Measurements from ENCODE around the gene BNC2. TPM values are rescaled to one million over a fixed set of nuclear protein-coding genes. Genes with fewer than 3 reads are reported as not detected.

The BNC2 gene
- total and polyA plus RNA-seq, 8 donors, result 0.28 to 7.6 (median 0.99) TPM

DNA sequence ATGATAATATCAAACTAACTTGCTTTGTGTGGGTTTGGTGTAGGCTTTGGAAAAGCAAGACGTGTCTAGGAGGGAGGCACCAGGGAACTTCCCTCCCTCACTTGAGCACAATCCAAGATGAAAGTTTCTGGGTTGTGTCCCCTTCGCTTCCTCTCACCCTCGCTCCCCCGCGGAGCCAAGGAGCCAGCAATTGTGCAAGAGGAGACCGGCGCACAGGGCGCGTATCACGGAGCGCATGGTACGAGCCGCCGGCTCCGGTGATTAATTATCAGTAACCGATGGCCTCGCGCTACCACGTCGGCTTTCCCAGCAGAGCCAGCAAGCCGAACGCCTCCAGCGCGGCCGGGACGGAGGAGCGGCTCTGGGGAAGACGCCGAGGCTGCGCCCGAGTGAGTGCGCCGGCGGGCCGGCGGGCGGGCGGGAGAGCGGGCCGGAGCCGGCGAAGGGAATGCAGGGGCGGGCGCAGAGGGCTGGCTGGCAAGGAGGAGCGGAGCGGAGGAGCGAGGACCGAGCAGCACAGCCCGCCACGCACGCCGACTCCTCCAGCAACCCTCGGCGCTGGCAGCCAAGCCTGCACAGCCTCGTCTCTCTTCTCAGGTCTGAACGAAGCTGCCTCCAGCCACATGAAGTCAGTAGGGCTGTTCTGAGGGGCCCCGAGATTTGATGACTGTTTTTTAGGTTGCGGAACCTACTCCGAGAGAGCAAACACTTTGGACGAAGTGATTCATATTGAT, 143.6 kb downstream of the BNC2 start:
- intact Hi-C loops (cut with DNase I), result no loop called here
- TF ChIP-seq, protein P1, sequence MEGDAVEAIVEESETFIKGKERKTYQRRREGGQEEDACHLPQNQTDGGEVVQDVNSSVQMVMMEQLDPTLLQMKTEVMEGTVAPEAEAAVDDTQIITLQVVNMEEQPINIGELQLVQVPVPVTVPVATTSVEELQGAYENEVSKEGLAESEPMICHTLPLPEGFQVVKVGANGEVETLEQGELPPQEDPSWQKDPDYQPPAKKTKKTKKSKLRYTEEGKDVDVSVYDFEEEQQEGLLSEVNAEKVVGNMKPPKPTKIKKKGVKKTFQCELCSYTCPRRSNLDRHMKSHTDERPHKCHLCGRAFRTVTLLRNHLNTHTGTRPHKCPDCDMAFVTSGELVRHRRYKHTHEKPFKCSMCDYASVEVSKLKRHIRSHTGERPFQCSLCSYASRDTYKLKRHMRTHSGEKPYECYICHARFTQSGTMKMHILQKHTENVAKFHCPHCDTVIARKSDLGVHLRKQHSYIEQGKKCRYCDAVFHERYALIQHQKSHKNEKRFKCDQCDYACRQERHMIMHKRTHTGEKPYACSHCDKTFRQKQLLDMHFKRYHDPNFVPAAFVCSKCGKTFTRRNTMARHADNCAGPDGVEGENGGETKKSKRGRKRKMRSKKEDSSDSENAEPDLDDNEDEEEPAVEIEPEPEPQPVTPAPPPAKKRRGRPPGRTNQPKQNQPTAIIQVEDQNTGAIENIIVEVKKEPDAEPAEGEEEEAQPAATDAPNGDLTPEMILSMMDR (IDR thresholded peaks at IDR 0.05), result no peak
- Histone ChIP-seq H3K27me3 (peaks cover 0 to 31% (median 2%) of the 10 kb centered on the region in 4 donors), H3K4me3 (peak overlapping the region; percentile 20 to 56 (median 32)), H3K36me3 (no peaks in the 10 kb centered on the region), H3K9me3 (no peaks in the 10 kb centered on the region), H3K4me1 (no peaks in the 10 kb centered on the region), H3K27ac (peak overlapping the region in 2 of 4 donors; percentile 30 to 53)
- WGBS, 2 donors, result 1% methylated on average over 45 to 60 of the region's 60 CpGs
- peak; percentile 89 to 94 (median 90) for ATAC-seq
- no peak for FAIRE-seq
- DNase-seq, result peak; percentile 38 to 81 (median 56)

DNA sequence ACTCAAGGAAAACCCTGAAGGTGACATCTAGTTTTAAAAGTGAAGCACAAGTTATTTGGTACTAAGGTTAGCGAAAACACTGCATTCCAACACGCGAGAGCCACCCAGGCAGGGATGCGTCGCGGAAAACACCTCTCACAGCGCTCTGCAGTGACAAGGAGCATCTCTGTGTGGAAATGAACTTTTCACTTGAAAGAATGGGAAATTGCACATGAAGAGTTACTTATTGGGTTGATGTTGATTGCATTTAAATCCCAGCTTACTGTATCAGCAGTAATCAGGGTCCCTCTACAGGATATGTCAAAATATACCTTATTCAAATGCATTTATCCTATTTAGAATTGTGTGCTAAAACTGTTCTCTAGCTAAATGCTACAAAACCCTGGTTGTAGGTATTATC, 144.4 kb downstream of the BNC2 start:
- Histone ChIP-seq H3K36me3 (no peaks in the 10 kb centered on the region), H3K27ac (no peak overlapping the region), H3K9me3 (no peaks in the 10 kb centered on the region), H3K27me3 (peaks cover 0 to 29% (median 2%) of the 10 kb centered on the region in 4 donors), H3K4me1 (no peaks in the 10 kb centered on the region), H3K4me3 (no peak overlapping the region)
- ATAC-seq, result no peak
- FAIRE-seq, result no peak
- intact Hi-C loops (cut with DNase I), result no loop called here
- TF ChIP-seq, protein P1 (IDR thresholded peaks at IDR 0.05), result no peak
- WGBS, 2 donors, result 55 to 63% methylated on average over 7 of the region's 7 CpGs
- no peak for DNase-seq

DNA sequence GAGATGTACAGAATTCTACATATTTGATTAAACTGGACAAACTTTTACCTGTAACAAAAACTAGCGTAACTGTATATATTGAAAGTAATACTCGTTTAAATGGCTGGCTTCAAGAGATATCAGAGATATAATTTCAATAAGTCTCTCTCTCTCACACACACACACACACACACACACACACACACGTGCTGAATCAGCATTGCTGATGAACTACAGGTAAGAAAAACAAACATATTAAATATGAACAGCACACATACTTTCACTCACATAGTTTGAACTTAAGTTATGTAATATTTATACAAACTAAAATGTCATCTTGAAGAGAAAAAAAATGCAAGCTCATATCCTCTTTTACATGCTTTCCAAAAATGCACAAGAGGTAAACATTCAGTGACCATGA, 145.4 kb downstream of the BNC2 start:
- DNase-seq (no peak), ATAC-seq (no peak), FAIRE-seq (no peak)
- no peak overlapping the region for H3K27ac ChIP-seq
- WGBS, 2 donors, result 49 to 53% methylated on average over 3 of the region's 3 CpGs
- H3K36me3 ChIP-seq, result no peaks in the 10 kb centered on the region
- TF ChIP-seq, protein P1 (IDR thresholded peaks at IDR 0.05), result no peak
- intact Hi-C loops (cut with DNase I), result no loop called here
- H3K27me3 ChIP-seq, result peaks cover 0 to 29% (median 2%) of the 10 kb centered on the region in 4 donors
- no peaks in the 10 kb centered on the region for H3K9me3 ChIP-seq
- H3K4me1 ChIP-seq, result no peaks in the 10 kb centered on the region
- no peak overlapping the region for H3K4me3 ChIP-seq

DNA sequence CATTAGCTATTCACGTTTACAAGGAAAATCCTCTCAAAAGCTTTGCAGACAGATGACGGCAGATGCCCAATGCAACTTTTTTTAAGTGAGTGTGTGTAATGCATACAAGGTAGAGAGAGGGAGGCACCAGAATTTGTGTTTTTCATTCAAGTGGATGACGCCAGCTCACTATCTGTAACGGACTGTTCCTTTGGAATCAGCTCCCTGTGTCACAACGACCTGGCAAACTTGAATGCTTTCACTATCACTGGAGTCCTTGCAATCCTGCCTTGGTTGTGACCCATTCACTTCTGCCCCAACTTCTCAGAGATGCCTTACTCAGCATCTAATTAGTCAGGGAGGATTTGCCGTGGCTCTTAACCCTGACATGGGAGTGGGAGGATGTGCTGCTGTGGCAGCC, 148.5 kb downstream of the BNC2 start:
- FAIRE-seq, result no peak
- H3K4me1 ChIP-seq, result no peaks in the 10 kb centered on the region
- no peak overlapping the region for H3K4me3 ChIP-seq
- no peaks in the 10 kb centered on the region for H3K36me3 ChIP-seq
- ATAC-seq, result peak in 2 of 4 donors; percentile 47 to 49
- no peaks in the 10 kb centered on the region for H3K9me3 ChIP-seq
- 49 to 57% methylated on average over 6 of the region's 6 CpGs for WGBS, 2 donors
- intact Hi-C loops (cut with DNase I), result no loop called here
- peaks cover 0 to 9% (median 0%) of the 10 kb centered on the region in 4 donors for H3K27me3 ChIP-seq
- DNase-seq, result no peak
- H3K27ac ChIP-seq, result no peak overlapping the region
- TF ChIP-seq, protein P1 (IDR thresholded peaks at IDR 0.05), result no peak

DNA sequence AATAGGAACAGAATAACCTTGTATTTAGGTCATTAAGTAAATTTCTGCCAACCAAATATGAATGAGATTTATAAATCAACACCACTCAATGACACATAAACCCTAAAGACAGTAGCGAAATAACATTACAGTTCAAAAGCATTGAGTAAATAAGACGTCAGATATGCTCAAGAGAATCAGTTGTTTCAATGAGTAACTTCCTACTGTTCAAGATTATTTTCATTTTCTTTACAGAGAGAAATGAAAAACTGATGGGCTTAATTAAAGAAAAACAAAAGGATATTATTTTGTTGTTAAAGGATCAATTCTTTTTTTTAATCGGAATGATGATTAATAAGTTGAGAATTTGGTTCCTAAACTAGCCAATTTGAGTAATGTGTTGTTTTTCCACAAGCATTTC, 150.1 kb downstream of the BNC2 start:
- H3K4me3 ChIP-seq, result no peak overlapping the region
- WGBS, 2 donors, result 50 to 64% methylated on average over 3 of the region's 3 CpGs
- no peak overlapping the region for H3K27ac ChIP-seq
- no peak for ATAC-seq
- H3K27me3 ChIP-seq, result peaks cover 0 to 9% (median 0%) of the 10 kb centered on the region in 4 donors
- intact Hi-C loops (cut with DNase I), result no loop called here
- TF ChIP-seq, protein P1 (IDR thresholded peaks at IDR 0.05), result no peak
- H3K36me3 ChIP-seq, result no peaks in the 10 kb centered on the region
- H3K9me3 ChIP-seq, result no peaks in the 10 kb centered on the region
- peak; percentile 26 for FAIRE-seq
- H3K4me1 ChIP-seq, result no peaks in the 10 kb centered on the region
- no peak for DNase-seq
